Natural killer cell treated with Interleukin-12 subunit alpha and Interleukin-12 subunit beta and Interleukin-15 and Interleukin-18, amount 100 ng/mL, for 72 hours (primary cell): ENCODE data around the gene CDK7. TPM values are rescaled to one million over a fixed set of nuclear protein-coding genes. Genes with fewer than 3 reads are reported as not detected.
"Not testable (repeated sequence)": the region's sequence is repeated elsewhere in the genome, so short reads cannot be mapped to it uniquely, and the experiment has no call there.

ENCODE experiments used
- ATAC-seq, 2 donors: fragments of 150-1000 bp; cut with Tn5 transposase in 1 of 2; sonication (Bioruptor Pico), chemical (Tn5 transposase) in 1 of 2; 2 replicates each; pipeline ENCODE4 v1.10.0; 2021
- DNase-seq: peaks from one replicate; pipeline ENCODE4 v3.0.0; 2022; ENCODE audit warnings: low spot score
- H3K27ac Mint-ChIP-seq, 2 donors: 1 replicate in 1 of 2; 2 replicates in 1 of 2; pipeline ENCODE4 v1.8.0; 2022; ENCODE audit warnings: mixed read lengths in 2 of 2, mild to moderate bottlenecking in 1 of 2, moderate library complexity in 1 of 2
- H3K27me3 Mint-ChIP-seq, 2 donors: 1 replicate in 1 of 2; 2 replicates in 1 of 2; pipeline ENCODE4 v1.8.0; 2022; ENCODE audit warnings: mixed read lengths in 2 of 2
- H3K36me3 Mint-ChIP-seq: one replicate; pipeline ENCODE4 v1.8.0; 2022; ENCODE audit warnings: mixed read lengths
- H3K4me1 Mint-ChIP-seq, 2 donors: 1 replicate in 1 of 2; 2 replicates in 1 of 2; pipeline ENCODE4 v1.8.0; 2022; ENCODE audit warnings: low read depth in 2 of 2, mixed read lengths in 2 of 2, mild to moderate bottlenecking in 1 of 2
- H3K4me3 Mint-ChIP-seq: one replicate; pipeline ENCODE4 v1.8.0; 2022; ENCODE audit warnings: mixed read lengths
- H3K9me3 Mint-ChIP-seq: 2 replicates; pipeline ENCODE4 v1.8.0; 2022; ENCODE audit warnings: mixed read lengths
- total RNA-seq, 2 donors: library from RNA; stranded (reverse); gene quantifications; one replicate each; pipeline ENCODE4 v1.2.3, GENCODE V29; 2022

CDK7 gene
- total RNA-seq, 2 donors from 2014 or later = 37.9 to 57.5 TPM

- ATAC-seq (no peak), DNase-seq (no peak)
- peaks cover 19 to 25% of the 10 kb centered on the region in 2 donors for H3K4me1 Mint-ChIP-seq
- H3K27me3 Mint-ChIP-seq = no peaks in the 10 kb centered on the region
- no peaks in the 10 kb centered on the region for H3K9me3 Mint-ChIP-seq
- H3K27ac Mint-ChIP-seq = peak overlapping the region in 1 of 2 donors; percentile 19
- peaks cover 11% of the 10 kb centered on the region for H3K36me3 Mint-ChIP-seq
- no peak overlapping the region for H3K4me3 Mint-ChIP-seq
Observed at GRCh38 chr5:69250593-69250992, 15.9 kb downstream of the CDK7 start.

- Mint-ChIP-seq H3K4me3 (no peak overlapping the region), H3K27ac (no peak overlapping the region), H3K9me3 (no peaks in the 10 kb centered on the region), H3K36me3 (peaks cover 16% of the 10 kb centered on the region), H3K27me3 (no peaks in the 10 kb centered on the region), H3K4me1 (peaks cover 8 to 12% of the 10 kb centered on the region in 2 donors)
- ATAC-seq (no peak), DNase-seq (no peak)
Observed at GRCh38 chr5:69252437-69252836, 17.8 kb downstream of the CDK7 start.

- H3K27me3 Mint-ChIP-seq, H3K36me3 Mint-ChIP-seq, ATAC-seq, H3K9me3 Mint-ChIP-seq, H3K27ac Mint-ChIP-seq, H3K4me1 Mint-ChIP-seq, DNase-seq, H3K4me3 Mint-ChIP-seq: not testable (repeated sequence)
Observed at GRCh38 chr5:69255940-69256339, 21.3 kb downstream of the CDK7 start.

- H3K4me3 Mint-ChIP-seq = no peak overlapping the region
- peaks cover 18% of the 10 kb centered on the region for H3K36me3 Mint-ChIP-seq
- no peak for ATAC-seq
- H3K4me1 Mint-ChIP-seq = no peaks in the 10 kb centered on the region
- H3K27ac Mint-ChIP-seq = no peak overlapping the region
- H3K9me3 Mint-ChIP-seq = no peaks in the 10 kb centered on the region
- H3K27me3 Mint-ChIP-seq = no peaks in the 10 kb centered on the region
- no peak for DNase-seq
Observed at GRCh38 chr5:69257577-69257976, 22.9 kb downstream of the CDK7 start.

- no peak overlapping the region for H3K27ac Mint-ChIP-seq
- H3K4me1 Mint-ChIP-seq = no peaks in the 10 kb centered on the region
- DNase-seq = no peak
- ATAC-seq = no peak
- peaks cover 27% of the 10 kb centered on the region for H3K36me3 Mint-ChIP-seq
- H3K9me3 Mint-ChIP-seq = no peaks in the 10 kb centered on the region
- no peaks in the 10 kb centered on the region for H3K27me3 Mint-ChIP-seq
- no peak overlapping the region for H3K4me3 Mint-ChIP-seq
Observed at GRCh38 chr5:69261034-69261433, 26.3 kb downstream of the CDK7 start.

GRCh38 chr5:69265931-69266330 is 31.2 kb downstream of the CDK7 start:
- no peak for DNase-seq
- H3K27ac Mint-ChIP-seq = peak overlapping the region in 1 of 2 donors; percentile 22
- no peaks in the 10 kb centered on the region for H3K9me3 Mint-ChIP-seq
- no peak for ATAC-seq
- no peak overlapping the region for H3K4me3 Mint-ChIP-seq
- H3K36me3 Mint-ChIP-seq = peaks cover 28% of the 10 kb centered on the region
- no peaks in the 10 kb centered on the region for H3K27me3 Mint-ChIP-seq
- no peaks in the 10 kb centered on the region for H3K4me1 Mint-ChIP-seq

- Mint-ChIP-seq H3K4me1 (peaks cover 0 to 5% of the 10 kb centered on the region in 2 donors), H3K27ac (no peak overlapping the region), H3K4me3 (no peak overlapping the region), H3K36me3 (peaks cover 17% of the 10 kb centered on the region), H3K9me3 (no peaks in the 10 kb centered on the region), H3K27me3 (no peaks in the 10 kb centered on the region)
- ATAC-seq (no peak), DNase-seq (no peak)
Observed at GRCh38 chr5:69268899-69269298, 34.2 kb downstream of the CDK7 start.

- Mint-ChIP-seq H3K36me3 (peaks cover 12% of the 10 kb centered on the region), H3K4me1 (peaks cover 0 to 5% of the 10 kb centered on the region in 2 donors), H3K27ac (no peak overlapping the region), H3K9me3 (no peaks in the 10 kb centered on the region), H3K27me3 (no peaks in the 10 kb centered on the region), H3K4me3 (no peak overlapping the region)
- DNase-seq (no peak), ATAC-seq (no peak)
Observed at GRCh38 chr5:69270840-69271239, 36.2 kb downstream of the CDK7 start.

GRCh38 chr5:69271376-69271775 is 36.7 kb downstream of the CDK7 start:
- no peak for ATAC-seq
- peaks cover 12% of the 10 kb centered on the region for H3K36me3 Mint-ChIP-seq
- no peaks in the 10 kb centered on the region for H3K9me3 Mint-ChIP-seq
- H3K27ac Mint-ChIP-seq = no peak overlapping the region
- no peaks in the 10 kb centered on the region for H3K27me3 Mint-ChIP-seq
- H3K4me1 Mint-ChIP-seq = peaks cover 0 to 5% of the 10 kb centered on the region in 2 donors
- DNase-seq = no peak
- H3K4me3 Mint-ChIP-seq = no peak overlapping the region

- Mint-ChIP-seq H3K27me3 (no peaks in the 10 kb centered on the region), H3K9me3 (no peaks in the 10 kb centered on the region), H3K4me3 (no peak overlapping the region), H3K27ac (no peak overlapping the region), H3K4me1 (peaks cover 0 to 5% of the 10 kb centered on the region in 2 donors), H3K36me3 (peaks cover 8% of the 10 kb centered on the region)
- DNase-seq (no peak), ATAC-seq (no peak)
Observed at GRCh38 chr5:69275563-69275962, 40.9 kb downstream of the CDK7 start.

GRCh38 chr5:69276422-69277174 is 41.9 kb downstream of the CDK7 start:
- H3K27ac Mint-ChIP-seq = no peak overlapping the region
- H3K4me1 Mint-ChIP-seq = peaks cover 0 to 5% of the 10 kb centered on the region in 2 donors
- no peaks in the 10 kb centered on the region for H3K9me3 Mint-ChIP-seq
- no peak overlapping the region for H3K4me3 Mint-ChIP-seq
- DNase-seq (no peak), ATAC-seq (no peak)
- H3K27me3 Mint-ChIP-seq = no peaks in the 10 kb centered on the region
- no peaks in the 10 kb centered on the region for H3K36me3 Mint-ChIP-seq

GRCh38 chr5:69279517-69279916 is 44.8 kb downstream of the CDK7 start:
- H3K9me3 Mint-ChIP-seq = no peaks in the 10 kb centered on the region
- peaks cover 5% of the 10 kb centered on the region for H3K36me3 Mint-ChIP-seq
- DNase-seq = no peak
- ATAC-seq = no peak
- H3K4me3 Mint-ChIP-seq = no peak overlapping the region
- no peaks in the 10 kb centered on the region for H3K4me1 Mint-ChIP-seq
- H3K27ac Mint-ChIP-seq = no peak overlapping the region
- no peaks in the 10 kb centered on the region for H3K27me3 Mint-ChIP-seq

GRCh38 chr5:69281114-69281513 is 46.4 kb downstream of the CDK7 start:
- ATAC-seq (no peak), DNase-seq (no peak)
- Mint-ChIP-seq H3K4me1 (no peaks in the 10 kb centered on the region), H3K27me3 (no peaks in the 10 kb centered on the region), H3K36me3 (peaks cover 6% of the 10 kb centered on the region), H3K4me3 (no peak overlapping the region), H3K27ac (no peak overlapping the region), H3K9me3 (no peaks in the 10 kb centered on the region)

- H3K4me3 Mint-ChIP-seq = no peak overlapping the region
- DNase-seq = no peak
- H3K27me3 Mint-ChIP-seq = no peaks in the 10 kb centered on the region
- H3K36me3 Mint-ChIP-seq = peaks cover 6% of the 10 kb centered on the region
- H3K9me3 Mint-ChIP-seq = no peaks in the 10 kb centered on the region
- no peak overlapping the region for H3K27ac Mint-ChIP-seq
- ATAC-seq = no peak
- no peaks in the 10 kb centered on the region for H3K4me1 Mint-ChIP-seq
Observed at GRCh38 chr5:69284203-69284602, 49.5 kb downstream of the CDK7 start.
